HTR-8/SVneo (cell line): ENCODE measurements around the gene FZD4.
"Not testable (repeated sequence)": the region's sequence is repeated elsewhere in the genome, so short reads cannot be mapped to it uniquely, and the experiment has no call there.

Experiments used
- DNase-seq: peaks from one replicate; pipeline ENCODE4 v3.0.0; 2011; ENCODE audit warnings: low spot score, mixed read lengths; ENCODE audit not compliant: insufficient read length
- FAIRE-seq: peaks from 2 replicates; lab custom pipeline; 2011; peaks lifted over from hg19 to GRCh38; lab: Jason Lieb, UNC

The FZD4 gene

DNA sequence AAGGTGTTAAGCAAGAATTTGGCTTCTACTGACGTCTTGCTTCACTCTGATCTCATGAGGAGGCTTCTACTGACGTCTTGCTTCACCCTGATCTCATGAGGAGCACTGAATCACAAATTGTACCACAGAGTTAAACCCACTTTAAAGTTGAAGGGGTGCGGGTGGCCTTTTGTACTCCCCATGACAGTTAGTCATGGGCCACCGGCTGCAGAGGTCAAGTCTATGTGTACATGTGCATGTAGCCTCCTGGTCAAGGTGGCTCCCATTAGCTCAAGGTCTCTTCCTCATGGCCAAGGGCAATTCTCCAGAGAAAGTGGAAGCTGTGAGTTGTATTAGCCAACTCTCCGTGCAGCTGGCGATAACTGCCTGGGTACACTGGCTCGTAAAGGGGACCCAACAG is 23.1 kb upstream of the FZD4 start:
- FAIRE-seq (no peak), DNase-seq (no peak)

DNA sequence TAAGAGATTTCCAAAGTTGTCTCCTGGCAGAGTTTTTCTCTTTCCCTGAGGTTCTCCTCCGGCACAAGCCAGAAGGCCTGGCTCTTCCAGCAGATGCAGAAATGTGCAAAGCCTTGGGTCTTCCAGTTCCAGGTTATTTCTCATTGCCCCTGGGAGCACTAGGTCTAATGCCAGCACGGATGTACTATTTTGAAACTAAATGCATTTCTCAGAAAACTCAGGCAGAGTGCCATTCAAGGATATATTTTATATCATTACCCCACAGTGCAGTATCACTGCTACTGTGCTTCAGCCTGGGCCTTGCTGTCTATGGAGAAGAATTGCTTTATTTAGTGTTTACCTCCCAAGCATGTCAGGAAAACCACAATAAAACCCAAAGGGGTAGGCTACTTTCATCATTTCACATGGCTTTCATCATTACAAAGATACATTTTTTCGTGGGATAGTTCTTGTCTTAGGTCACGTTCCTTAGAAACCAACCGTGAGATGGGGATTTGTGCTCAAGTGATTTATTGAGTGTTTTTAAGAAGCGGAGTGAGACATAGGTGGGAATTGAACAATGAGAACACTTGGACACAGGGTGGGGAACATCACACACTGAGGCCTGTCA is 22.4 kb upstream of the FZD4 start:
- DNase-seq (no peak), FAIRE-seq (no peak)

DNA sequence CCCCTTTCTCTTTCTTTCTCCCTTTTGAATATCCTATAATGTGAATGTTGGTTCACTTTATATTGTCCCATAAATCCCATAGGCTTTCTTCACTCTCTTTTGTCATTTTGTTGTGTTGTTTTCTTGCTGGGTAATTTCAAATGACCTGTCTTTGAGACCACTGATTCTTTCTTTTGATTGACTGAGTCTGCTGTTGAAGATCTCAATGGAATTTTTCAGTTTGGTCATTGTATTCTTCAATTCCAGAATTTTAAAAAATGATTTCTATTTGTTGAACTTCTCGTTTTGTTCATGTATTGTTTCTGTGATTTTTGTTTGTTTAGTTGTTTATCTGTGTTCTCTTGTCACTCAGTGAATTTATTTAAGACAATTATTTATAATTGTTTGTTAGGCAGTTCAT is 17.5 kb upstream of the FZD4 start:
- FAIRE-seq = no peak
- DNase-seq = no peak

DNA sequence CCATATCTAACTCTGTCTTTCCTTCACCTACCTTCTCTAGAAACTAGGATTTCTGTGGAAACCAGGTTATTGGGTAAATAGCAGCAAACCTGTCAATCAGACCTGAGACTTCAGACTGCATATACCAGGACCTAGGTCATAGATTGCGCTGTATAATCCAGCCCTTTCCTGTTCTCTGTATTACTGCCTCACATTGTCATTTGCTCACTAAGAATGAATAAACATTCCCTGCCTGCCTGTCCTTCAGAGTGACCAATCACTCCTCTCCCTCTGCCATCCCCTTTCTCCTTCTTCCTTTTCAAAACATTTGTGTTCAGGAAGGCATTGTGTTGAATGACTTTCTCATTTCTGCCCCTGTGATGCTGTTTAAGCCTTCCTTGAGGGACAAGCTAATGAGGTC is 14.1 kb upstream of the FZD4 start:
- FAIRE-seq = no peak

DNA sequence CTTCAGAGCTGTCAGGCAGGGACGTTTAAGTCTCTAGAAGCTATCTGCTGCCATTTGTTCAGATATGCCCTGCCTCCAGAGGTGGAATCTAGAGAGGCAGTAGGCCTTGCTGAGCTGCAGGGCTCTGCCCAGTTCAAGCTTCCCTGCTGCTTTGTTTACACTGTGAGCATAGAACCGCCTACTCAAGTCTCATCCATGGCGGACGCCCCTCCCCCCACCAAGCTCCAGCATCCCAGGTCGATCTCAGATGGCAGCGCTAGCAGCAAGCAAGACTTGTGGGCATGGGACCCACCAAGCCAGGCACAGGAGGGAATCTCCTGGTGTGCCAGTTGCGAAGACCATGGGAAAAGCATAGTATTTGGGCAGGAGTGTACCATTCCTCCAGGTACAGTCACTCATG is 12.4 kb upstream of the FZD4 start:
- FAIRE-seq, DNase-seq: not testable (repeated sequence)

More for the DNA sequence above, 14.1 kb upstream of the FZD4 start:
- DNase-seq = no peak

DNA sequence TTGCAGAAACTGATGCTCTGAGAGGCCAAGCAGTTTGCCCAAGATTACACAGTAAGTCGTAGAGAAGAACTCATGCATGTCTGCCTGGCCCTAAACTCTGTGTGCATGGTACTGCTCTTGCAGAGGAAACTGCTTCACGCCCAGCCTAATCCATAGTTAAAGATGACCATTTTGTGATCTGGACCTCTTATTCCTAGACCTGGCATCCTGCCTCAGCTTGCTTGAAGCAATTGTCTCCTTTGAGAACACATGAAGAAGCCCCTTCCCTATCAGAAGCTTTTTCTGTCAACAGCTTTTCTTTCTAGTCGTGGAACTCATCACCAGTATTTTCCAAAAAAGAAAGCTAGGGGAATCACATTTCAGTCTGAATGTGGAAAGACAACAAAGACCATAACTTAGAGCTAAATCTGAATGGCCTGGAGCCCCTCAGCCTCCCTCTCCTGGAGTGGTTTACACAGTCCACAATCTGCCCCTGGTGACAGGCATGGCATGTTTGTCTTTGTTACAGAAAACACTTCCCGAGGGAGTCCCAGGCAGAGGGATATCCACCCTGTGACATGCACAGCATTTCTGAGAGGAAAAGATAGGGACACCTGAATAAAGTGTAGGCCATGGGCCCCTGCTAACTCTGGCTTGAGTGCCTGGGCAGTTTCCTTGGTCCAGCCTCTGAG is 2.9 kb upstream of the FZD4 start:
- DNase-seq (no peak), FAIRE-seq (no peak)

DNA sequence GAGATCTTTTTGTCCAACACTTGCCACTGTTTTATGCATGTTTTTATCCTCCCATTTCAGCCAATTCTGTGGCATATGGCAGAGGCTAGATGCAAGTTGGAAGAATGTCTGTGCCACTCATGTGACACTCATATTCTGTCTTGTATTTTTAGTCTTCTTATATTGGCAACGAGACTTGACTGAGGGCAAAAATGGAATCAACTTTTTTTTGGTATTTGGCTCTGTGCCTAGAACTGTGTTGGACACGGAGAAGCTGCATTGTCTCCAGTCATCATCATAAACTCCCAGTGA is 1.7 kb upstream of the FZD4 start:
- FAIRE-seq (no peak), DNase-seq (no peak)

DNA sequence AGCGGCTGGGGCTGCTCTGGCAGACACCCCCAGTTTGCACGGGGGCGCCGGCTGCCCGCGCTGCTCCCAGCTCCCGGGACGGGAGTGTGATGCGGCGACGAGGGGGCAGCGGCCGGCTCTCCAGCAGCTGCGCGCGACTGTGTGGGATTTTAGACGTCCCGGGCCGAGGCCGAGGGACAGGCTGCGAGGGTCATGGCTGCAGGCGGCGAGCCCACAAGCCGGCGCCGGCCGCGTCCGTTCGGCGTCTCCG is 159 bp downstream of the FZD4 start:
- DNase-seq = no peak
- FAIRE-seq = no peak

DNA sequence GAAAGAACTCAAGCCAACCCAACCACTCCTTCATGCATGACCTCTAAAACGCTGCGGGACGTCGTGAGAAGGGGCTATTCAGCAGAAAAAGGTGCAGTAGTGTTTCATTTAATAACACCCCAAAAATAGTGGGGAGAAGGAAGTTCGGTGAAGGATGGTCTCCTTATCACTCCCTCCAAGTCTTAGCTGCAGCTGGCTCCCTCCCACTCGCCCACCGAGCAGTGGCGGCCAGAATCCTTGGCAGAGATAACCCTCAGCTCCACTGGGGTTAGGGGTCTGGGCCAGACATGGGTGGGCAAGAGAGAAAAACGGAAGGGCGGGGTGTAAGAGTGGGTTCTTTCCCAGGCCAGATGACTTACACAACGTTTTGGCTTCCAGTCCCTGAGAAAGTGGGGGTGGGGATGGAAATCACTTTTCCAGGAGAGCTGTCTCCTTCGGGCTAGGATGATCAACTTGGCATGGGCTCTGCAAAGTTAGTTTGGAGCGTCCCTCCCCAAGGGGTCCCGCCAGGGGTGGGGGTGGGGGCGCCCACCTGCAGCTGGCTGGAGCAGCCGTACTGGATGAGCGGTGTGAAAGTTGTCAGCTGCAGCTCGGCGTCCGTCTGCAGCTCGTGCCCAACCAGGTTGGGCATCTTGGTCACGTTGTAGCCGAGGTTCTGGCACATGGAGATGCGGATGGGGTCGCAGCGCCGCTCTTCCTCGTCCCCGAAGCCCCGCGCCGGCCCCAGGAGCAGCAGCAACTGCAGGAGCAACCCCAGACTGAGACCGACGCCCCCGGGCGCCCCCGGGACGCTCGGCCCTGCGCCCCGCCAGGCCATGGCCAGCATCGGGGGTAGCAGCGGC is 705 bp downstream of the FZD4 start:
- FAIRE-seq = peak; percentile 66
- DNase-seq = no peak

DNA sequence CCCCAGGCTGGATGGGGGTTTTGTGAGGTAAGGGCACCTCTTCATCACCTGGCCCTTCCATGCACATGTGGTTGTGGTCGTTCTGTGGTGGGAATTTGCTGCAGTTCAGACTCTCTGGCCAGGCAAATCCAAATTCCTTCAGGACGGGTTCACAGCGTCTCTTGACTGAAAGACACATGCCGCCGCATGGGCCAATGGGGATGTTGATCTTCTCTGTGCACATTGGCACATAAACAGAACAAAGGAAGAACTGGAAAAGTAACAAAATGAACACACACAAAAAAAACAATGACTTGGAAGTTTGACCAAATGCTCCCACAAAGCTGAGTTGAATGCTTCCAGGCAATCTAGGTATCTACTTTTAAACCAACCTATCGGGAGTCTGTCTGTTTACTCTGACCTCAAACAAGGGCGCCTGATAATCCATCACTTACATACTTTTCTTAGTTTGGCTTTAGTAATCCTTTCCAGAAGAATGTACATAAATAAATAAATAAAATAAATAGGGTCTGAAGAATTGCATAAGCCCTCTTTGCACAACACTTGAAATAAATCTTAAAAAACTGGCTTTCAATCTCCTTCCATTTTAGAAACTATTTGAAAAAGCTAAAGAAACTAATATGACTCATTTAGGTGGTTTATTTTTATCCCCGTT is 2.8 kb downstream of the FZD4 start:
- no peak for FAIRE-seq
- DNase-seq = no peak

DNA sequence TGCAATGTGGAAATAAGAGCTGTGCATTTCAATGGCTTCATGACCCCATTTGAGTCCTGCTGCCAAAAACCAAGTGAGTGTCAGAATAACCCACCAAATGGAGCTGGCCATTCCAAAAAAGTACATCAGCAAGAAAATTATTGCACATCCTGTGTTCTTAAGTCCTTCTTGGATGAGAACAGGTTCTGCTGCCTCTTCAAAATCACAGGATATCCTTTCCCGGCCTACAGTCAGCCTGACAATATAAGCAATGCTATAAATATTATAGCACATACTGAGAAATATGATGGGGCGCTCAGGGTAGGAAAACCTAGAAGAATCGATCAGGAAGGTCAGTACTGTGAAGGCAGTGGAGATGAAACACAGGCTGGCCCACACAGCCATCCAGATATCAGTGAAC is 3.5 kb downstream of the FZD4 start:
- no peak for DNase-seq

DNA sequence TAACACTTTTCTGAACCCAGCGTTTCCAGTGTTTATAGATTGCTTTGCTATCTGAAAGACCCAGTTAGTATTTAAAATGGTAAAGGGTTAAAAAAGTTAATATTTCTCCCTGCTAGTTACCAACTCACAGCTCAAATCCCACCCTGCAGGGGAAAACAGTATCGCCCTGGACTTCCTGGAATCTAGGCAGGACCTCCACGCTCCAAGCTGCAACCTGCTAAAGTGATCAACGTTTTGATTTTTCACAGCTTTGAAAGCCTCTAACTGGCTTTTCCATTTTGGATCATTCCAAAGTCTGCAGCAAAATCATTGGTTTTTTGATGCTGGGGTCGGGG is 4.6 kb downstream of the FZD4 start:
- no peak for DNase-seq
- FAIRE-seq = no peak

More for the DNA sequence above, 3.5 kb downstream of the FZD4 start:
- FAIRE-seq = no peak

DNA sequence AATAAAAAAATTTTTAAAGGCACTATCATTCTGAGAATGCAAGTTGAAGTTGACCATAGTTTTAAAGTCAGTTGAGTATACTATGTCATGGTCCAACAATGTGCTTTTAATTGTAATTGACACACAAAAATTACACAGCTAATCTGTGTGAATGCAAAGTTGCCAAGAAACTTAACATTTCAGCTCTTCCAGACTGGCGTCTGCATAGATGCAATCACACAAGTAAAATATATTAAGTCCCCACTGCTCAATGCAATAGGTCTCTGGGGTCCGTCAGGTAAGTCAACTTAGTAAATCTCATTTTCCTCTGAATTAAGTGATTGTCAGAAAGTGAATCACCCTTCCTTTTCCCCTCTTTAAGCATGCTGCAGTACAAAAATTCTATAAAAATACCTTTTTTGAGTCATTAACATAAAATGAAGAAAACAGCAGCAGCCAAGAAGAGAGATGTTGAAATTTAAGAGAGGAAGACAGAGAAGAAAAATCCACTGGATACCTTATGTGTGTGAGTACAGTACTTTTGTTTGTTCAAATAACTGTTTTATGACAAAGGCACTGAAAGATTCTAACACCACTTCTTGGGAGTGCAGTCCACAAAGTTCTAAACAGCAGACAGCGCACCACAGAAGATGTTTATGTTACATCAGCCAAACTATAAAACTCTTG is 5.1 kb downstream of the FZD4 start:
- DNase-seq (no peak), FAIRE-seq (no peak)

DNA sequence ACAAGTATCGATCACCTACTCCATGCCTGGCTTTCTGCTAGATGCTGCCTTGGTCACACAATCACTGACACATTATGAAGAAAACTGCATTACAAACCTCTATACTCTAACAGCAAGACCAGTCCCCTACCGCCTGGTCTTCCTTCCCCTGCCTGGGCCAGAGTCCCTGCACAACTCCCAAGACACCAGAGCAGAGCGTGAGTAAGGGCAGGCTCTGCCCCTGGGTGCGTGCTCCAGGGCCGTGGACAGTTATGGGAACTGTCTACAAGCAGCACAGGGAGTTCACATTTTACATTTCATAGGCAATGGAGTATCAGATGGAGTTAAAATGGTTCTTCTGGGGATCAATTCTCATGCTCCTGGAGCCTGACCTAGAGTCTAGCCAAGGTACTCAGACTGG is 6.5 kb downstream of the FZD4 start:
- no peak for FAIRE-seq

DNA sequence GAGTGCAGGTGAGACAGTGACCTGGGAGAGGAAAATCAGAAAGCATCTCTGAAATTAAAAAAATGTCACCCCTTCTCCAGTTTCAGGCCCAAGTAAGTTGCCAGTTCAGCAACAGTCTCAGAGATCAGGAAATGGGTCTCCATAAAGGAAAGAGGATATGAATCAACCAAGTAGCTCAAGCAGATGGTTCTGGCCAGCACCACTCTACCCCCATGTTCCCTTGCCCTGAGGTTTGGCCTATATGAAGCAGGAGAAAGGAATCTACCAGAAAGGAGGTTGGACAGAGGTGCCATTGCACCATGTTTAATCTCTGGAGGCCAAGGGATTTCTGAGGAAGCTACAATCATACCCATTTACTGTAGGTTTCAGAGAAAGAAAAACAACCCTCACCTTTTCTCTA is 7.7 kb downstream of the FZD4 start:
- no peak for DNase-seq
- FAIRE-seq = no peak

More for the DNA sequence above, 6.5 kb downstream of the FZD4 start:
- DNase-seq = no peak

DNA sequence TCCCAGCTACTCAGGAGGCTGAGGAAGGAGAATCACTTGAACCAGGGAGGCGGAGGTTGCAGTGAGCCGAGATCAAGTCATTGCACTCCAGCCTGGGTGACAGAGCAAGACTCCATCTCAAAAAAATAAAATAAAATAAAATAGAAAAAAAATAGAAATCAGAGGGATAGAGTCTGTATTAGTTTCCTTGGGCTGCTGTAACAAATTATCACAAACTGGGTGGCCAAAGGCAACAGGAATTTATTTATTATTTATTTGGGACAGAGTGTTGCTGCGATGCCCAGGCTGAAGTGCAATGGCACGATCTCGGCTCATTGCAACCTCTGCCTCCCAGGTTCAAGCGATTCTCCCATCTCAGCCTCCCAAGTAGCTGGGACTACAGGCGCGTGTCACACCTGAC is 11.7 kb downstream of the FZD4 start:
- not testable (repeated sequence) for FAIRE-seq, DNase-seq

DNA sequence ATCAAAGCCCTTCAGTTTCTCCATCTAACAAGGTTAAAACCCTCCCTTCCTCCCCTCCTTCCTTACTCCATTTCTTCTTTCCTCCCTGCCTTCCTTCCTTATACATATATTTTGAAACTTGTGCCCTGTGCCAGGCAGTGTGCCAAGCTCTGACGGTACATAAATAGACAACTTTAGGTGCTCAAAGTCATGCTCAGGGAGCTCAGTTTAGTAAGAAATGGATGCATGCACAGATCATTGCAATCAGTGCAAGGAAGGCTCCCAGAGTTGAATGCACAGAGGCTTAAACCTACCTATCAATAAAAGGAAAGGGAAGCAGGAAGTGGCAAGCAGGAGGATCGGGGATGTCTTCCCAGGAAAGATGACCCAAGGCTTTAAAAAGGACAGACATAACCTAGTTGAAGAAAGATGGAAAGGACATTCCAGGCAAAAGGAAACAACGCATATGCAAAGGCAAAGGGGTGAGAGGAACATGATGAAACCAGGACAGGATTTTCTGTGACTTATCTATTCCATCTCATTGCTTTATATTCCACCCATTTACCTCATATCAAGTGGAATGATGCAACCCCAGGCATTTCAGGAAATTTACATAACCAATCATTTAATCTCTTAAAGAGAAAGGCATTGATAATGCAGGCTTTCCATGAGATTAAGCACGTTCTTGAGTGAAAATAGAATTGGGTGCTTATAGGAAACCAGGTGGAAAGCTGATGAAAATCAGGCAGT is 13.2 kb downstream of the FZD4 start:
- DNase-seq (no peak), FAIRE-seq (no peak)

DNA sequence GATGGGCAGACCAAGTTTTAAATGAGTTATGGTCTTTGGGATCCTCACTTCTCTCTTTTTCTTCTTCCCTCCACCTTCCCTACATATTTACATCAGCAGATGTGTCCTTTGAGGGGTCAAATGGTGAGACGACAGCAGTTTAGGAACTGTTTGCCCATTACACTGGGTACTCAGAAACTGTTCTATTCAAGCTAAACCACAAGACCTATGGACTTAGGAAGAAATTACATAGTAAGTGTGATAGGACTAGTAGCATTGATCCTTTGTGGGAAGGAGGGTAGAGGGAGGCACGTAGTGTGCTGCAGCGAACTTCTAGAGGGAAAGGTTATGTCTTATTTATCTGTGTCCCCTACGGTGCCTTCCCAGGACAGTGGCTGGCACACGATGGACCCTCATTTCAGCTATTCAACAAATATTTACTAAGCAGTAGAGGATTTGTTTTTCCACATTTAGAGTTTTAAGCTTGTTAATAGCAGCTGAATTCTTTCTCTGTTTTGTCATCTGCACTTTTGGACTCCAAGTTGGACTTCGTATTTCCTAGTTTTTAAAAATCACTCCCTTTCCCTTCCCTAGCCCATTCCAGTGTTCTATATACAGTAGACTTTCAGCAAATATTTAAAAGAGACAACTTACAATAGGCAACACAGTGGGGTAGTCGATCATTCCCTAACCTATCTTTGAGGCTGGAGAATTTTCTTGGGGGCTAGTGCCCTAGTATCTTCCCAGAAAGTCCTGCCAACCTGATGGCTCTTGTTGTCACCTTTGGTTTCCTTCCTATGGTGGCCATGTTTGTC is 13.9 kb downstream of the FZD4 start:
- no peak for FAIRE-seq
- DNase-seq = no peak

DNA sequence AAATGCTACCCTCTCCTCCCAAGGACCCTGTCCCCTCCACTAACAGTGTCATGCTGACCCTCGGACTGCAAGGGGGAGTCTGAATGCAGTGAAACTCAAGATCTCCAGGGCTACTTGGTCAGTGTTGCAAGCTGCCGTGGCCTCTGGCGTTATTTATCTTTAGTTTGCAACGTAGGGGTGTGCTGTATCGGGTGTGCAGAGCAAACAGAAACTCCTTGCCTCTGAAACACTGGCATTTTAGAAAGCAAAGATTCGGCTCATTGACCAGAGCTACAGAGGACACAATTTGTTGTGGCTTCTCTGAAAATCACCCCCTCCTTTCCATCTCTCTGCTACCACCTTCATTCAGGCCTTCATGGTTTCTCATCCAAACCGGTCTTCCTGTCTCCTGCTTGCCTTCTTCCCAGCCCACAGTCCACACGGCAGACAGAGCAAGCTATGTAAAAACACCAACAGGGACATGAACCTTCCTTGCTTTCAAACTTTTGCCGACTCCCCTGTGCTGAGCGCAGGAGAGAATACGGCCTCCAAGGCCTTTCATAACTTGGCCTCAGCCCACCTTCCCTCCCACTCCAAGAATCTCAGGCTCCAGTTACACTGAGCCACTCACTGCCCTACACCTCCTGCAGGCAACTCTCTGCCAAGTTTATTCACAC is 14.9 kb downstream of the FZD4 start:
- DNase-seq (no peak), FAIRE-seq (no peak)
